Caco-2 (cell line): ENCODE results near the gene STK35. TPM values are rescaled to one million over a fixed set of nuclear protein-coding genes. Genes with fewer than 3 reads are reported as not detected.

Experiments used
- BruUV-seq: library from RNA; stranded (reverse); fragments of 400-500 nt; replicated peaks from 2 replicates; lab custom pipeline; 2021; lab: Mats Ljungman, UMichigan
- CTCF ChIA-PET: fragments of 300-600 bp; sonication (Branson Sonifier 250); formaldehyde crosslinking; loops from one replicate; lab custom pipeline; 2022; ENCODE audit warnings: antibody characterized with exemption; lab: Charles Lee
- POLR2A ChIA-PET: fragments of 300-600 bp; sonication (Branson Sonifier 250); formaldehyde crosslinking; loops from one replicate; lab custom pipeline; 2022; ENCODE audit warnings: antibody characterized with exemption; lab: Charles Lee
- DNase-seq, 2 experiments: peaks; one replicate each; pipeline versions ENCODE4 v3.0.0 to v3.0.0-alpha.2; 2020 to 2022
- H3K27me3 ChIP-seq: replicated peaks from 2 replicates; pipeline ENCODE4 v1.6.0; 2011; ENCODE audit warnings: low read length; ENCODE audit not compliant: control insufficient read depth, insufficient read depth
- H3K36me3 ChIP-seq: 2 replicates; pipeline ENCODE4 v1.5.1; 2011; ENCODE audit warnings: low read length; ENCODE audit not compliant: control insufficient read depth, insufficient read depth
- H3K4me1 ChIP-seq: fragments of 250-450 bp; sonication (Bioruptor Pico); 2 replicates; pipeline ENCODE4 v1.5.1; 2020; ENCODE audit warnings: mild to moderate bottlenecking
- H3K4me3 ChIP-seq: 2 replicates; pipeline ENCODE4 v1.5.1; 2011; ENCODE audit warnings: low read depth, mild to moderate bottlenecking, control low read depth, low read length
- H3K9me3 ChIP-seq: fragments of 250-450 bp; sonication (Bioruptor Pico); 2 replicates; pipeline ENCODE4 v1.5.1; 2020; ENCODE audit warnings: mild to moderate bottlenecking, moderate library complexity
- H3K27ac Mint-ChIP-seq: one replicate; pipeline ENCODE4 v1.8.0; 2022; ENCODE audit warnings: mixed read lengths; ENCODE audit not compliant: unreplicated experiment
- H3K27me3 Mint-ChIP-seq: one replicate; pipeline ENCODE4 v1.8.0; 2022; ENCODE audit warnings: mixed read lengths; ENCODE audit not compliant: insufficient read depth, unreplicated experiment
- H3K36me3 Mint-ChIP-seq: one replicate; pipeline ENCODE4 v1.8.0; 2022; ENCODE audit warnings: mild to moderate bottlenecking, mixed read lengths; ENCODE audit not compliant: insufficient read depth, unreplicated experiment
- H3K4me1 Mint-ChIP-seq: one replicate; pipeline ENCODE4 v1.8.0; 2022; ENCODE audit warnings: low read depth, mixed read lengths; ENCODE audit not compliant: unreplicated experiment
- H3K4me3 Mint-ChIP-seq: one replicate; pipeline ENCODE4 v1.8.0; 2022; ENCODE audit warnings: mild to moderate bottlenecking, moderate library complexity, mixed read lengths; ENCODE audit not compliant: unreplicated experiment
- H3K9me3 Mint-ChIP-seq: one replicate; pipeline ENCODE4 v1.8.0; 2022; ENCODE audit warnings: mixed read lengths; ENCODE audit not compliant: unreplicated experiment
- CTCF ChIP-seq, 2 experiments: fragments of 200-600 bp in 1 of 2; IDR thresholded peaks; 1 replicate in 1 of 2; 2 replicates in 1 of 2; pipeline versions ENCODE4 v1.5.1 to v1.8.0; 2011 to 2022; ENCODE audit warnings: antibody characterized with exemption in 1 of 2, control low read depth in 1 of 2, inconsistent platforms in 1 of 2, low read depth in 1 of 2, low read length in 1 of 2, mild to moderate bottlenecking in 1 of 2, moderate library complexity in 1 of 2; ENCODE audit not compliant: insufficient read depth in 1 of 2, severe bottlenecking in 1 of 2, unreplicated experiment in 1 of 2
- intact Hi-C: fragments of 100-400 bp; cut with micrococcal nuclease; formaldehyde crosslinking; loops from one replicate; pipeline ENCODE4 v1.10.0; 2022; ENCODE audit not compliant: unreplicated experiment
- total RNA-seq: library from RNA; stranded (reverse); gene quantifications from 2 replicates; pipeline ENCODE4 v1.2.3, GENCODE V29; 2022

STK35 gene
- total RNA-seq, 1 experiment from 2014 or later: 40.2 TPM

- H3K4me1 Mint-ChIP-seq: no peaks in the 10 kb centered on the region
- H3K9me3 Mint-ChIP-seq: peaks cover 21% of the 10 kb centered on the region
- Histone ChIP-seq H3K9me3 (peaks cover 17% of the 10 kb centered on the region), H3K4me1 (peaks cover 6% of the 10 kb centered on the region; the same call in 1 of the 2 replicates), H3K27me3 (no peaks in the 10 kb centered on the region), H3K36me3 (no peaks in the 10 kb centered on the region), H3K4me3 (no peak overlapping the region)
- TF ChIP-seq CTCF (IDR thresholded peaks at IDR 0.05; ENCODE audit: insufficient read depth in 1 of 2, low read depth in 1 of 2, low read length in 1 of 2, severe bottlenecking in 1 of 2, unreplicated experiment in 1 of 2): no peak
- intact Hi-C loops: no loop called here
- DNase-seq: no peak
- no peak overlapping the region for H3K27ac Mint-ChIP-seq
- no peaks in the 10 kb centered on the region for H3K36me3 Mint-ChIP-seq
- no peak overlapping the region for H3K4me3 Mint-ChIP-seq
- ChIA-PET CTCF (interaction anchor here (0.6 kb wide), 1 partner anchor 544 kb away, joined by 3 read pairs; no protein-coding TSS in a partner anchor), POLR2A (no interaction called here)
- BruUV-seq: no TSS peak
- peaks cover 8% of the 10 kb centered on the region for H3K27me3 Mint-ChIP-seq
Observed at GRCh38 chr20:2053615-2054014, 48.0 kb upstream of the STK35 start.

GRCh38 chr20:2054911-2055310, 46.7 kb upstream of the STK35 start:
- H3K36me3 ChIP-seq: no peaks in the 10 kb centered on the region
- H3K4me1 Mint-ChIP-seq: no peaks in the 10 kb centered on the region
- POLR2A ChIA-PET: no interaction called here
- peaks cover 24% of the 10 kb centered on the region for H3K9me3 Mint-ChIP-seq
- no peaks in the 10 kb centered on the region for H3K27me3 ChIP-seq
- peaks cover 2% of the 10 kb centered on the region for H3K27me3 Mint-ChIP-seq
- no peak overlapping the region for H3K4me3 ChIP-seq
- no peak overlapping the region for H3K27ac Mint-ChIP-seq
- intact Hi-C loops: no loop called here
- BruUV-seq: no TSS peak
- H3K4me1 ChIP-seq: peaks cover 6% of the 10 kb centered on the region; the same call in 1 of the 2 replicates
- CTCF ChIA-PET: no interaction called here
- no peak for DNase-seq
- TF ChIP-seq CTCF (IDR thresholded peaks at IDR 0.05; ENCODE audit: insufficient read depth in 1 of 2, low read depth in 1 of 2, low read length in 1 of 2, severe bottlenecking in 1 of 2, unreplicated experiment in 1 of 2): no peak
- no peak overlapping the region for H3K4me3 Mint-ChIP-seq
- H3K36me3 Mint-ChIP-seq: no peaks in the 10 kb centered on the region
- peaks cover 18% of the 10 kb centered on the region for H3K9me3 ChIP-seq

- Histone ChIP-seq H3K4me1 (no peaks in the 10 kb centered on the region), H3K4me3 (no peak overlapping the region), H3K27me3 (no peaks in the 10 kb centered on the region), H3K9me3 (peaks cover 10% of the 10 kb centered on the region; the same call in 1 of the 2 replicates), H3K36me3 (no peaks in the 10 kb centered on the region)
- no peak overlapping the region for H3K4me3 Mint-ChIP-seq
- peaks cover 17% of the 10 kb centered on the region for H3K9me3 Mint-ChIP-seq
- ChIA-PET CTCF (no interaction called here), POLR2A (no interaction called here)
- H3K36me3 Mint-ChIP-seq: no peaks in the 10 kb centered on the region
- BruUV-seq: no TSS peak
- TF ChIP-seq CTCF (IDR thresholded peaks at IDR 0.05; ENCODE audit: insufficient read depth in 1 of 2, low read depth in 1 of 2, low read length in 1 of 2, severe bottlenecking in 1 of 2, unreplicated experiment in 1 of 2): no peak
- H3K27ac Mint-ChIP-seq: no peak overlapping the region
- no peaks in the 10 kb centered on the region for H3K4me1 Mint-ChIP-seq
- DNase-seq: no peak
- H3K27me3 Mint-ChIP-seq: no peaks in the 10 kb centered on the region
- intact Hi-C loops: no loop called here
Observed at GRCh38 chr20:2059411-2059810, 42.2 kb upstream of the STK35 start.
